ENCODE results near the gene IARS1. TPM values are rescaled to one million over a fixed set of nuclear protein-coding genes. Genes with fewer than 3 reads are reported as not detected.

IARS1 gene
- total and polyA plus RNA-seq, 2 experiments from 2014 or later, result 105 to 310 TPM

DNA sequence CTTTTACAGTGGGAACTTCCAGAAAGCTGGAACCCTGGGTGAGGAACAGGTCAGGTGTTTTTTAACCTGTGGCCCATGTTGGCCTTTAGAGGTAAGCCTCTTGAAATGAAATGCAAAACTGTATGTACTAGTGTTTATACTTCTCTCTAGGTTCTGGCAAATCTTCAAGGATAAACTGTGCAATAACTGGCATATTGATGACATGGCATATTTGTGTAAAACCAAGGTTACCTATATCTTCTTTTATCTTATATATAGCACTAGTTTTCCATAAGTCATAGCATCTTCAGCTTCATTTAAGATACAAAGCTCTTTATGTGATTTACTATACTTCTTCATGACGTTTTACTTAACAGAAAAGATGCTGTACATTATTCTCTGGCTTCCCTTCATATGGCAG lies 7.4 kb upstream of the IARS1 start (continued):
- TF ChIP-seq, protein P1, sequence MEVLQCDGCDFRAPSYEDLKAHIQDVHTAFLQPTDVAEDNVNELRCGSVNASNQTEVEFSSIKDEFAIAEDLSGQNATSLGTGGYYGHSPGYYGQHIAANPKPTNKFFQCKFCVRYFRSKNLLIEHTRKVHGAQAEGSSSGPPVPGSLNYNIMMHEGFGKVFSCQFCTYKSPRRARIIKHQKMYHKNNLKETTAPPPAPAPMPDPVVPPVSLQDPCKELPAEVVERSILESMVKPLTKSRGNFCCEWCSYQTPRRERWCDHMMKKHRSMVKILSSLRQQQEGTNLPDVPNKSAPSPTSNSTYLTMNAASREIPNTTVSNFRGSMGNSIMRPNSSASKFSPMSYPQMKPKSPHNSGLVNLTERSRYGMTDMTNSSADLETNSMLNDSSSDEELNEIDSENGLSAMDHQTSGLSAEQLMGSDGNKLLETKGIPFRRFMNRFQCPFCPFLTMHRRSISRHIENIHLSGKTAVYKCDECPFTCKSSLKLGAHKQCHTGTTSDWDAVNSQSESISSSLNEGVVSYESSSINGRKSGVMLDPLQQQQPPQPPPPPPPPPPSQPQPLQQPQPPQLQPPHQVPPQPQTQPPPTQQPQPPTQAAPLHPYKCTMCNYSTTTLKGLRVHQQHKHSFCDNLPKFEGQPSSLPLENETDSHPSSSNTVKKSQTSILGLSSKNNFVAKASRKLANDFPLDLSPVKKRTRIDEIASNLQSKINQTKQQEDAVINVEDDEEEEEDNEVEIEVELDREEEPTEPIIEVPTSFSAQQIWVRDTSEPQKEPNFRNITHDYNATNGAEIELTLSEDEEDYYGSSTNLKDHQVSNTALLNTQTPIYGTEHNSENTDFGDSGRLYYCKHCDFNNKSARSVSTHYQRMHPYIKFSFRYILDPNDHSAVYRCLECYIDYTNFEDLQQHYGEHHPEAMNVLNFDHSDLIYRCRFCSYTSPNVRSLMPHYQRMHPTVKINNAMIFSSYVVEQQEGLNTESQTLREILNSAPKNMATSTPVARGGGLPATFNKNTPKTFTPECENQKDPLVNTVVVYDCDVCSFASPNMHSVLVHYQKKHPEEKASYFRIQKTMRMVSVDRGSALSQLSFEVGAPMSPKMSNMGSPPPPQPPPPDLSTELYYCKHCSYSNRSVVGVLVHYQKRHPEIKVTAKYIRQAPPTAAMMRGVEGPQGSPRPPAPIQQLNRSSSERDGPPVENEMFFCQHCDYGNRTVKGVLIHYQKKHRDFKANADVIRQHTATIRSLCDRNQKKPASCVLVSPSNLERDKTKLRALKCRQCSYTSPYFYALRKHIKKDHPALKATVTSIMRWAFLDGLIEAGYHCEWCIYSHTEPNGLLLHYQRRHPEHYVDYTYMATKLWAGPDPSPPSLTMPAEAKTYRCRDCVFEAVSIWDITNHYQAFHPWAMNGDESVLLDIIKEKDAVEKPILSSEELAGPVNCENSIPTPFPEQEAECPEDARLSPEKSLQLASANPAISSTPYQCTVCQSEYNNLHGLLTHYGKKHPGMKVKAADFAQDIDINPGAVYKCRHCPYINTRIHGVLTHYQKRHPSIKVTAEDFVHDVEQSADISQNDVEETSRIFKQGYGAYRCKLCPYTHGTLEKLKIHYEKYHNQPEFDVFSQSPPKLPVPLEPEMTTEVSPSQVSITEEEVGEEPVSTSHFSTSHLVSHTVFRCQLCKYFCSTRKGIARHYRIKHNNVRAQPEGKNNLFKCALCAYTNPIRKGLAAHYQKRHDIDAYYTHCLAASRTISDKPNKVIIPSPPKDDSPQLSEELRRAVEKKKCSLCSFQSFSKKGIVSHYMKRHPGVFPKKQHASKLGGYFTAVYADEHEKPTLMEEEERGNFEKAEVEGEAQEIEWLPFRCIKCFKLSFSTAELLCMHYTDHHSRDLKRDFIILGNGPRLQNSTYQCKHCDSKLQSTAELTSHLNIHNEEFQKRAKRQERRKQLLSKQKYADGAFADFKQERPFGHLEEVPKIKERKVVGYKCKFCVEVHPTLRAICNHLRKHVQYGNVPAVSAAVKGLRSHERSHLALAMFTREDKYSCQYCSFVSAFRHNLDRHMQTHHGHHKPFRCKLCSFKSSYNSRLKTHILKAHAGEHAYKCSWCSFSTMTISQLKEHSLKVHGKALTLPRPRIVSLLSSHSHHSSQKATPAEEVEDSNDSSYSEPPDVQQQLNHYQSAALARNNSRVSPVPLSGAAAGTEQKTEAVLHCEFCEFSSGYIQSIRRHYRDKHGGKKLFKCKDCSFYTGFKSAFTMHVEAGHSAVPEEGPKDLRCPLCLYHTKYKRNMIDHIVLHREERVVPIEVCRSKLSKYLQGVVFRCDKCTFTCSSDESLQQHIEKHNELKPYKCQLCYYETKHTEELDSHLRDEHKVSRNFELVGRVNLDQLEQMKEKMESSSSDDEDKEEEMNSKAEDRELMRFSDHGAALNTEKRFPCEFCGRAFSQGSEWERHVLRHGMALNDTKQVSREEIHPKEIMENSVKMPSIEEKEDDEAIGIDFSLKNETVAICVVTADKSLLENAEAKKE (CRISPR knock-in tag; IDR thresholded peaks at IDR 0.05), result no peak
- TF ChIP-seq CREB1 (CRISPR knock-in tag; IDR thresholded peaks at IDR 0.05; ENCODE audit: low read depth), result no peak
- no peak for TF ChIP-seq EZH2phosphoT487 (IDR thresholded peaks at IDR 0.05; ENCODE audit: unreplicated experiment)
- TF ChIP-seq NANOG (IDR thresholded peaks at IDR 0.05; ENCODE audit: borderline replicate concordance), result no peak
- TF ChIP-seq EZH2 (IDR thresholded peaks at IDR 0.05; ENCODE audit: low read depth, unreplicated experiment), result no peak
- TF ChIP-seq, protein P2, sequence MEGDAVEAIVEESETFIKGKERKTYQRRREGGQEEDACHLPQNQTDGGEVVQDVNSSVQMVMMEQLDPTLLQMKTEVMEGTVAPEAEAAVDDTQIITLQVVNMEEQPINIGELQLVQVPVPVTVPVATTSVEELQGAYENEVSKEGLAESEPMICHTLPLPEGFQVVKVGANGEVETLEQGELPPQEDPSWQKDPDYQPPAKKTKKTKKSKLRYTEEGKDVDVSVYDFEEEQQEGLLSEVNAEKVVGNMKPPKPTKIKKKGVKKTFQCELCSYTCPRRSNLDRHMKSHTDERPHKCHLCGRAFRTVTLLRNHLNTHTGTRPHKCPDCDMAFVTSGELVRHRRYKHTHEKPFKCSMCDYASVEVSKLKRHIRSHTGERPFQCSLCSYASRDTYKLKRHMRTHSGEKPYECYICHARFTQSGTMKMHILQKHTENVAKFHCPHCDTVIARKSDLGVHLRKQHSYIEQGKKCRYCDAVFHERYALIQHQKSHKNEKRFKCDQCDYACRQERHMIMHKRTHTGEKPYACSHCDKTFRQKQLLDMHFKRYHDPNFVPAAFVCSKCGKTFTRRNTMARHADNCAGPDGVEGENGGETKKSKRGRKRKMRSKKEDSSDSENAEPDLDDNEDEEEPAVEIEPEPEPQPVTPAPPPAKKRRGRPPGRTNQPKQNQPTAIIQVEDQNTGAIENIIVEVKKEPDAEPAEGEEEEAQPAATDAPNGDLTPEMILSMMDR (conservative IDR thresholded peaks at IDR 0.05; ENCODE audit: low read depth in 2 of 2), result no peak
- TF ChIP-seq, protein P3, sequence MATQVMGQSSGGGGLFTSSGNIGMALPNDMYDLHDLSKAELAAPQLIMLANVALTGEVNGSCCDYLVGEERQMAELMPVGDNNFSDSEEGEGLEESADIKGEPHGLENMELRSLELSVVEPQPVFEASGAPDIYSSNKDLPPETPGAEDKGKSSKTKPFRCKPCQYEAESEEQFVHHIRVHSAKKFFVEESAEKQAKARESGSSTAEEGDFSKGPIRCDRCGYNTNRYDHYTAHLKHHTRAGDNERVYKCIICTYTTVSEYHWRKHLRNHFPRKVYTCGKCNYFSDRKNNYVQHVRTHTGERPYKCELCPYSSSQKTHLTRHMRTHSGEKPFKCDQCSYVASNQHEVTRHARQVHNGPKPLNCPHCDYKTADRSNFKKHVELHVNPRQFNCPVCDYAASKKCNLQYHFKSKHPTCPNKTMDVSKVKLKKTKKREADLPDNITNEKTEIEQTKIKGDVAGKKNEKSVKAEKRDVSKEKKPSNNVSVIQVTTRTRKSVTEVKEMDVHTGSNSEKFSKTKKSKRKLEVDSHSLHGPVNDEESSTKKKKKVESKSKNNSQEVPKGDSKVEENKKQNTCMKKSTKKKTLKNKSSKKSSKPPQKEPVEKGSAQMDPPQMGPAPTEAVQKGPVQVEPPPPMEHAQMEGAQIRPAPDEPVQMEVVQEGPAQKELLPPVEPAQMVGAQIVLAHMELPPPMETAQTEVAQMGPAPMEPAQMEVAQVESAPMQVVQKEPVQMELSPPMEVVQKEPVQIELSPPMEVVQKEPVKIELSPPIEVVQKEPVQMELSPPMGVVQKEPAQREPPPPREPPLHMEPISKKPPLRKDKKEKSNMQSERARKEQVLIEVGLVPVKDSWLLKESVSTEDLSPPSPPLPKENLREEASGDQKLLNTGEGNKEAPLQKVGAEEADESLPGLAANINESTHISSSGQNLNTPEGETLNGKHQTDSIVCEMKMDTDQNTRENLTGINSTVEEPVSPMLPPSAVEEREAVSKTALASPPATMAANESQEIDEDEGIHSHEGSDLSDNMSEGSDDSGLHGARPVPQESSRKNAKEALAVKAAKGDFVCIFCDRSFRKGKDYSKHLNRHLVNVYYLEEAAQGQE (IDR thresholded peaks at IDR 0.05; ENCODE audit: unreplicated experiment), result no peak
- no peak for TF ChIP-seq POLR2AphosphoS5 (IDR thresholded peaks at IDR 0.05; ENCODE audit: low read depth)
- no peak for TF ChIP-seq JUNB (IDR thresholded peaks at IDR 0.05; ENCODE audit: unreplicated experiment)

Data from GM23338 (cell line).